Measurements from ENCODE around the gene PKDREJ. TPM values are rescaled to one million over a fixed set of nuclear protein-coding genes. Genes with fewer than 3 reads are reported as not detected.

Gene PKDREJ
- total RNA-seq, 2 experiments from 2014 or later, result not detected

GRCh38 chr22:46213052-46213451 lies 50.1 kb downstream of the PKDREJ start:
- CTCF ChIA-PET, result no interaction called here
- Mint-ChIP-seq H3K9me3 (peaks cover 10% of the 10 kb centered on the region), H3K4me1 (ENCODE audit: low read depth) (peaks cover 5% of the 10 kb centered on the region), H3K27me3 (no peaks in the 10 kb centered on the region), H3K4me3 (no peak overlapping the region), H3K36me3 (ENCODE audit: low read depth) (peaks cover 36% of the 10 kb centered on the region), H3K27ac (no peak overlapping the region)
- peak; percentile 37 for DNase-seq
- ATAC-seq, result peak; percentile 76
- intact Hi-C loops (cut with micrococcal nuclease), result no loop called here
- POLR2A ChIA-PET, result no interaction called here
- TF ChIP-seq CTCF (IDR thresholded peaks at IDR 0.05), result no peak

- Mint-ChIP-seq H3K36me3 (ENCODE audit: low read depth) (peaks cover 37% of the 10 kb centered on the region), H3K4me3 (no peak overlapping the region), H3K27me3 (no peaks in the 10 kb centered on the region), H3K27ac (no peak overlapping the region), H3K4me1 (ENCODE audit: low read depth) (peaks cover 5% of the 10 kb centered on the region), H3K9me3 (peaks cover 10% of the 10 kb centered on the region)
- TF ChIP-seq CTCF (IDR thresholded peaks at IDR 0.05), result no peak
- no peak for ATAC-seq
- CTCF ChIA-PET, result no interaction called here
- intact Hi-C loops (cut with micrococcal nuclease), result no loop called here
- POLR2A ChIA-PET, result no interaction called here
- peak; percentile 12 for DNase-seq
These were observed 50.9 kb downstream of the PKDREJ start for GRCh38 chr22:46212195-46212594.

- Mint-ChIP-seq H3K27me3 (no peaks in the 10 kb centered on the region), H3K36me3 (ENCODE audit: low read depth) (peaks cover 39% of the 10 kb centered on the region), H3K9me3 (peaks cover 10% of the 10 kb centered on the region), H3K4me1 (ENCODE audit: low read depth) (peaks cover 5% of the 10 kb centered on the region), H3K27ac (no peak overlapping the region), H3K4me3 (no peak overlapping the region)
- no peak for ATAC-seq
- intact Hi-C loops (cut with micrococcal nuclease), result no loop called here
- ChIA-PET CTCF (no interaction called here), POLR2A (no interaction called here)
- DNase-seq, result no peak
- TF ChIP-seq CTCF (IDR thresholded peaks at IDR 0.05), result no peak
These were observed 53.9 kb downstream of the PKDREJ start for GRCh38 chr22:46209262-46209661.

Other genes starting within 250 kb of the PKDREJ start
- gene PPARA, start 112.8 kb downstream of the PKDREJ start, total RNA-seq, result 10 to 100 TPM in 1 of 2 experiments, 1 to 10 TPM in 1; 9.1 to 11.8 TPM
- gene CDPF1, start 13.1 kb downstream of the PKDREJ start, total RNA-seq, result 10 to 100 TPM; 11.9 to 12.1 TPM
- gene TTC38, start 4.7 kb upstream of the PKDREJ start, total RNA-seq, result 10 to 100 TPM in 1 of 2 experiments, 1 to 10 TPM in 1; 9.0 to 11.9 TPM
- 10 to 100 TPM; 39.4 to 41.4 TPM for gene GTSE1, start 33.5 kb upstream of the PKDREJ start, total RNA-seq
- 10 to 100 TPM; 87.2 to 98.1 TPM for gene TRMU, start 72.4 kb upstream of the PKDREJ start, total RNA-seq